WTC11 (cell line): Measurements from ENCODE around the gene EVI5L. TPM values are rescaled to one million over a fixed set of nuclear protein-coding genes. Genes with fewer than 3 reads are reported as not detected.

Experiments
- ATAC-seq: fragments of 200-7000 bp; cut with Tn5 transposase; 2 replicates; pipeline ENCODE4 v1.10.0; 2021; ENCODE audit warnings: mild to moderate bottlenecking, moderate library complexity
- CTCF ChIA-PET: fragments of 300-600 bp; sonication (Branson Sonifier 250); formaldehyde crosslinking; loops from one replicate; lab custom pipeline; 2021; ENCODE audit warnings: antibody characterized with exemption; lab: Charles Lee
- POLR2A ChIA-PET: fragments of 350-600 bp; sonication (Branson Sonifier 250); formaldehyde crosslinking; loops from one replicate; lab custom pipeline; 2021; ENCODE audit warnings: antibody characterized with exemption; lab: Charles Lee
- DNase-seq: peaks from one replicate; pipeline ENCODE4 v3.0.0; 2021; ENCODE audit warnings: low spot score
- H3K27ac Mint-ChIP-seq: 2 replicates; pipeline ENCODE4 v1.8.0; 2021; ENCODE audit warnings: mixed read lengths
- H3K27me3 Mint-ChIP-seq: 2 replicates; pipeline ENCODE4 v1.8.0; 2021; ENCODE audit warnings: low read depth, mild to moderate bottlenecking, moderate library complexity, mixed read lengths
- H3K36me3 Mint-ChIP-seq: 2 replicates; pipeline ENCODE4 v1.8.0; 2021; ENCODE audit warnings: mixed read lengths
- H3K4me1 Mint-ChIP-seq: 2 replicates; pipeline ENCODE4 v1.8.0; 2022; ENCODE audit warnings: mixed read lengths
- H3K4me3 Mint-ChIP-seq: 2 replicates; pipeline ENCODE4 v1.8.0; 2021; ENCODE audit warnings: mild to moderate bottlenecking, moderate library complexity, mixed read lengths
- H3K9me3 Mint-ChIP-seq: 2 replicates; pipeline ENCODE4 v1.8.0; 2021; ENCODE audit warnings: mixed read lengths
- CREB1 ChIP-seq: sonication (generic); formaldehyde crosslinking; IDR thresholded peaks from 2 replicates; pipeline ENCODE4 v1.8.0; 2023; ENCODE audit warnings: mild to moderate bottlenecking, missing genetic modification reagents
- FOXK1 ChIP-seq: sonication (generic); formaldehyde crosslinking; IDR thresholded peaks from 2 replicates; pipeline ENCODE4 v1.8.0; 2022; ENCODE audit warnings: mild to moderate bottlenecking, moderate library complexity, missing genetic modification reagents
- GRHL2 ChIP-seq: fragments of 250-450 bp; sonication (Bioruptor Pico); IDR thresholded peaks from 2 replicates; pipeline ENCODE4 v1.8.0; 2022; ENCODE audit warnings: mild to moderate bottlenecking, moderate library complexity; ENCODE audit not compliant: insufficient replicate concordance, severe bottlenecking
- IRF2 ChIP-seq: sonication (generic); formaldehyde crosslinking; IDR thresholded peaks from 2 replicates; pipeline ENCODE4 v1.8.0; 2022; ENCODE audit warnings: low read depth, missing genetic modification reagents, borderline replicate concordance
- NFE2L1 ChIP-seq: sonication (generic); formaldehyde crosslinking; IDR thresholded peaks from 2 replicates; pipeline ENCODE4 v1.8.1; 2023; ENCODE audit warnings: missing genetic modification reagents
- NR2C2 ChIP-seq: sonication (generic); formaldehyde crosslinking; IDR thresholded peaks from 2 replicates; pipeline ENCODE4 v1.8.0; 2022; ENCODE audit warnings: mild to moderate bottlenecking, missing genetic modification reagents
- NR3C1 ChIP-seq: sonication (generic); formaldehyde crosslinking; conservative IDR thresholded peaks from 2 replicates; pipeline ENCODE4 v1.8.1; 2023; ENCODE audit warnings: low read depth, mild to moderate bottlenecking, missing genetic modification reagents
- OVOL2 ChIP-seq: fragments of 250-450 bp; sonication (Bioruptor Pico); IDR thresholded peaks from 2 replicates; pipeline ENCODE4 v1.9.0; 2021; ENCODE audit warnings: mild to moderate bottlenecking, borderline replicate concordance
- RELA ChIP-seq: sonication (generic); formaldehyde crosslinking; IDR thresholded peaks from 2 replicates; pipeline ENCODE4 v1.8.1; 2022; ENCODE audit warnings: missing genetic modification reagents, mild to moderate bottlenecking, borderline replicate concordance
- TEAD4 ChIP-seq: sonication (generic); formaldehyde crosslinking; IDR thresholded peaks from 2 replicates; pipeline ENCODE4 v1.8.0; 2022; ENCODE audit warnings: mild to moderate bottlenecking, missing genetic modification reagents
- ZBTB21 ChIP-seq: sonication (generic); formaldehyde crosslinking; IDR thresholded peaks from 2 replicates; pipeline ENCODE4 v1.8.1; 2023; ENCODE audit warnings: mild to moderate bottlenecking, missing genetic modification reagents, borderline replicate concordance
- ZNF219 ChIP-seq: sonication (generic); formaldehyde crosslinking; IDR thresholded peaks from 2 replicates; pipeline ENCODE4 v1.8.0; 2023; ENCODE audit warnings: missing genetic modification reagents, mild to moderate bottlenecking, borderline replicate concordance
- ZNF232 ChIP-seq: sonication (generic); formaldehyde crosslinking; IDR thresholded peaks from 2 replicates; pipeline ENCODE4 v1.8.0; 2022; ENCODE audit warnings: mild to moderate bottlenecking, missing genetic modification reagents
- ZNF423 ChIP-seq: fragments of 250-450 bp; sonication (Bioruptor Pico); IDR thresholded peaks from 2 replicates; pipeline ENCODE4 v2.1.2; 2022; ENCODE audit warnings: mild to moderate bottlenecking, moderate library complexity
- total RNA-seq: library from RNA; stranded (reverse); gene quantifications from 3 replicates; pipeline ENCODE4 v1.2.3, GENCODE V29; 2021
- TF ChIP-seq, protein P1 (sequence below): sonication (generic); formaldehyde crosslinking; IDR thresholded peaks from 2 replicates; pipeline ENCODE4 v1.8.1; 2022; ENCODE audit warnings: missing genetic modification reagents, borderline replicate concordance
- TF ChIP-seq, protein P2 (sequence below): fragments of 250-450 bp; sonication (Bioruptor Pico); IDR thresholded peaks from 2 replicates; pipeline ENCODE4 v2.1.2; 2022; ENCODE audit warnings: mild to moderate bottlenecking, moderate library complexity
- TF ChIP-seq, protein P3 (sequence below): sonication (generic); formaldehyde crosslinking; IDR thresholded peaks from 2 replicates; pipeline ENCODE4 v1.8.0; 2023; ENCODE audit warnings: missing genetic modification reagents, mild to moderate bottlenecking, borderline replicate concordance
- TF ChIP-seq, protein P4 (sequence below): fragments of 250-450 bp; sonication (Bioruptor Pico); IDR thresholded peaks from 2 replicates; pipeline ENCODE4 v1.8.0; 2021; ENCODE audit warnings: mild to moderate bottlenecking
- TF ChIP-seq, protein P5 (sequence below): sonication (generic); formaldehyde crosslinking; IDR thresholded peaks from 2 replicates; pipeline ENCODE4 v1.8.1; 2023; ENCODE audit warnings: mild to moderate bottlenecking, missing genetic modification reagents, moderate library complexity
- TF ChIP-seq, protein P6 (sequence below): sonication (generic); formaldehyde crosslinking; IDR thresholded peaks from 2 replicates; pipeline ENCODE4 v1.8.0; 2022; ENCODE audit warnings: missing genetic modification reagents

EVI5L gene
- total RNA-seq, 1 experiment from 2014 or later, result 10.5 TPM

DNA sequence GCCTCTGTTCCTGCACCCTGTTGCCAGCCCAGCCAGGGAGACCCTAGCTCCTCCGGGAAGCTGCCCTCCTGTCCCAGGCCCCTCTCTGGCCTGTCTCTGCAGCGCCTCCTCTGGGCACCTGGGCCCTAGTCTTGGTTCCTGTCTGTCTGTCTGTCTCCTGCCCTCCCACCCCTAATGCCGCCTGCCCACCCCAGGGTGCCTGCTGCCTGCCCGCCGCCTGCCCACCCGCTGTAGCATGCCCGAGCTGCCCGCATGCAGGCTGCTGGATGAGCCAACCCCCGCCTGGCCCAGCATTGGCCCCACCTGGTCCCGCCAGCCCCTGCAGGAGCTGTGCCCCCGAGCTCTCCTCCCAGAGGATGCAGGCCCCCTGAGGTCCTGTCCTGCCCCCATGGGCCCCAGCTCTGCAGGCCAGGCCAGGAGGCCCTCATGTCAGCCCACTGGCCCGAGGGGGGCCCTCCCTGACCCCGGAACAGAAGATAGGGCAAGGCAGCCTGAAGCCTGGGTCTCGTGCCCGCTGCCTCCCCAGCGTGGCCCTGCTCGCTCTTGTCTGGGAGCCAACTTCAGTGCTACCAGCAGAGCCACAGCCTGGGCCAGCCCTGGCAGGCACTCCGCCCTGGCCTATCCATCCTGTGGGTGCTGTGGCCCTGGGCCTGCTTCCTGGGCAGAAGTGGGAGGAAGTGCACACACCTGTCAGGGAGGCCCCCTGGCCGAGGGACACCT, 78.9 kb downstream of the EVI5L start:
- ATAC-seq (peak; percentile 47), DNase-seq (no peak)
- H3K9me3 Mint-ChIP-seq, result no peaks in the 10 kb centered on the region
- peaks cover 12% of the 10 kb centered on the region for H3K4me1 Mint-ChIP-seq
- no peaks in the 10 kb centered on the region; the same call in 1 of the 2 replicates for H3K27me3 Mint-ChIP-seq
- TF ChIP-seq FOXK1 (CRISPR knock-in tag) (no peak), NFE2L1 (no peak), RELA (CRISPR knock-in tag) (no peak), TEAD4 (no peak), NR3C1 (CRISPR knock-in tag) (no peak), CREB1 (CRISPR knock-in tag) (no peak), ZNF423 (CRISPR knock-in tag) (no peak), NR2C2 (CRISPR knock-in tag) (no peak), ZNF219 (no peak), ZBTB21 (CRISPR knock-in tag) (no peak), IRF2 (no peak), OVOL2 (CRISPR knock-in tag) (no peak), GRHL2 (CRISPR knock-in tag) (no peak), ZNF232 (CRISPR knock-in tag) (no peak)
- TF ChIP-seq, protein P1, sequence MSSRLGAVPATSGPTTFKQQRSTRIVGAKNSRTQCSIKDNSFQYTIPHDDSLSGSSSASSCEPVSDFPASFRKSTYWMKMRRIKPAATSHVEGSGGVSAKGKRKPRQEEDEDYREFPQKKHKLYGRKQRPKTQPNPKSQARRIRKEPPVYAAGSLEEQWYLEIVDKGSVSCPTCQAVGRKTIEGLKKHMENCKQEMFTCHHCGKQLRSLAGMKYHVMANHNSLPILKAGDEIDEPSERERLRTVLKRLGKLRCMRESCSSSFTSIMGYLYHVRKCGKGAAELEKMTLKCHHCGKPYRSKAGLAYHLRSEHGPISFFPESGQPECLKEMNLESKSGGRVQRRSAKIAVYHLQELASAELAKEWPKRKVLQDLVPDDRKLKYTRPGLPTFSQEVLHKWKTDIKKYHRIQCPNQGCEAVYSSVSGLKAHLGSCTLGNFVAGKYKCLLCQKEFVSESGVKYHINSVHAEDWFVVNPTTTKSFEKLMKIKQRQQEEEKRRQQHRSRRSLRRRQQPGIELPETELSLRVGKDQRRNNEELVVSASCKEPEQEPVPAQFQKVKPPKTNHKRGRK (CRISPR knock-in tag), result no peak
- TF ChIP-seq, protein P2, sequence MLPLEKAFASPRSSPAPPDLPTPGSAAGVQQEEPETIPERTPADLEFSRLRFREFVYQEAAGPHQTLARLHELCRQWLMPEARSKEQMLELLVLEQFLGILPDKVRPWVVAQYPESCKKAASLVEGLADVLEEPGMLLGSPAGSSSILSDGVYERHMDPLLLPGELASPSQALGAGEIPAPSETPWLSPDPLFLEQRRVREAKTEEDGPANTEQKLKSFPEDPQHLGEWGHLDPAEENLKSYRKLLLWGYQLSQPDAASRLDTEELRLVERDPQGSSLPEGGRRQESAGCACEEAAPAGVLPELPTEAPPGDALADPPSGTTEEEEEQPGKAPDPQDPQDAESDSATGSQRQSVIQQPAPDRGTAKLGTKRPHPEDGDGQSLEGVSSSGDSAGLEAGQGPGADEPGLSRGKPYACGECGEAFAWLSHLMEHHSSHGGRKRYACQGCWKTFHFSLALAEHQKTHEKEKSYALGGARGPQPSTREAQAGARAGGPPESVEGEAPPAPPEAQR (CRISPR knock-in tag), result no peak
- TF ChIP-seq, protein P3, sequence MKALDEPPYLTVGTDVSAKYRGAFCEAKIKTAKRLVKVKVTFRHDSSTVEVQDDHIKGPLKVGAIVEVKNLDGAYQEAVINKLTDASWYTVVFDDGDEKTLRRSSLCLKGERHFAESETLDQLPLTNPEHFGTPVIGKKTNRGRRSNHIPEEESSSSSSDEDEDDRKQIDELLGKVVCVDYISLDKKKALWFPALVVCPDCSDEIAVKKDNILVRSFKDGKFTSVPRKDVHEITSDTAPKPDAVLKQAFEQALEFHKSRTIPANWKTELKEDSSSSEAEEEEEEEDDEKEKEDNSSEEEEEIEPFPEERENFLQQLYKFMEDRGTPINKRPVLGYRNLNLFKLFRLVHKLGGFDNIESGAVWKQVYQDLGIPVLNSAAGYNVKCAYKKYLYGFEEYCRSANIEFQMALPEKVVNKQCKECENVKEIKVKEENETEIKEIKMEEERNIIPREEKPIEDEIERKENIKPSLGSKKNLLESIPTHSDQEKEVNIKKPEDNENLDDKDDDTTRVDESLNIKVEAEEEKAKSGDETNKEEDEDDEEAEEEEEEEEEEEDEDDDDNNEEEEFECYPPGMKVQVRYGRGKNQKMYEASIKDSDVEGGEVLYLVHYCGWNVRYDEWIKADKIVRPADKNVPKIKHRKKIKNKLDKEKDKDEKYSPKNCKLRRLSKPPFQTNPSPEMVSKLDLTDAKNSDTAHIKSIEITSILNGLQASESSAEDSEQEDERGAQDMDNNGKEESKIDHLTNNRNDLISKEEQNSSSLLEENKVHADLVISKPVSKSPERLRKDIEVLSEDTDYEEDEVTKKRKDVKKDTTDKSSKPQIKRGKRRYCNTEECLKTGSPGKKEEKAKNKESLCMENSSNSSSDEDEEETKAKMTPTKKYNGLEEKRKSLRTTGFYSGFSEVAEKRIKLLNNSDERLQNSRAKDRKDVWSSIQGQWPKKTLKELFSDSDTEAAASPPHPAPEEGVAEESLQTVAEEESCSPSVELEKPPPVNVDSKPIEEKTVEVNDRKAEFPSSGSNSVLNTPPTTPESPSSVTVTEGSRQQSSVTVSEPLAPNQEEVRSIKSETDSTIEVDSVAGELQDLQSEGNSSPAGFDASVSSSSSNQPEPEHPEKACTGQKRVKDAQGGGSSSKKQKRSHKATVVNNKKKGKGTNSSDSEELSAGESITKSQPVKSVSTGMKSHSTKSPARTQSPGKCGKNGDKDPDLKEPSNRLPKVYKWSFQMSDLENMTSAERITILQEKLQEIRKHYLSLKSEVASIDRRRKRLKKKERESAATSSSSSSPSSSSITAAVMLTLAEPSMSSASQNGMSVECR (CRISPR knock-in tag), result no peak
- TF ChIP-seq, protein P4, sequence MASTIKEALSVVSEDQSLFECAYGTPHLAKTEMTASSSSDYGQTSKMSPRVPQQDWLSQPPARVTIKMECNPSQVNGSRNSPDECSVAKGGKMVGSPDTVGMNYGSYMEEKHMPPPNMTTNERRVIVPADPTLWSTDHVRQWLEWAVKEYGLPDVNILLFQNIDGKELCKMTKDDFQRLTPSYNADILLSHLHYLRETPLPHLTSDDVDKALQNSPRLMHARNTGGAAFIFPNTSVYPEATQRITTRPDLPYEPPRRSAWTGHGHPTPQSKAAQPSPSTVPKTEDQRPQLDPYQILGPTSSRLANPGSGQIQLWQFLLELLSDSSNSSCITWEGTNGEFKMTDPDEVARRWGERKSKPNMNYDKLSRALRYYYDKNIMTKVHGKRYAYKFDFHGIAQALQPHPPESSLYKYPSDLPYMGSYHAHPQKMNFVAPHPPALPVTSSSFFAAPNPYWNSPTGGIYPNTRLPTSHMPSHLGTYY (CRISPR knock-in tag), result no peak
- TF ChIP-seq, protein P5, sequence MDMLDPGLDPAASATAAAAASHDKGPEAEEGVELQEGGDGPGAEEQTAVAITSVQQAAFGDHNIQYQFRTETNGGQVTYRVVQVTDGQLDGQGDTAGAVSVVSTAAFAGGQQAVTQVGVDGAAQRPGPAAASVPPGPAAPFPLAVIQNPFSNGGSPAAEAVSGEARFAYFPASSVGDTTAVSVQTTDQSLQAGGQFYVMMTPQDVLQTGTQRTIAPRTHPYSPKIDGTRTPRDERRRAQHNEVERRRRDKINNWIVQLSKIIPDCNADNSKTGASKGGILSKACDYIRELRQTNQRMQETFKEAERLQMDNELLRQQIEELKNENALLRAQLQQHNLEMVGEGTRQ, result no peak
- TF ChIP-seq, protein P6, sequence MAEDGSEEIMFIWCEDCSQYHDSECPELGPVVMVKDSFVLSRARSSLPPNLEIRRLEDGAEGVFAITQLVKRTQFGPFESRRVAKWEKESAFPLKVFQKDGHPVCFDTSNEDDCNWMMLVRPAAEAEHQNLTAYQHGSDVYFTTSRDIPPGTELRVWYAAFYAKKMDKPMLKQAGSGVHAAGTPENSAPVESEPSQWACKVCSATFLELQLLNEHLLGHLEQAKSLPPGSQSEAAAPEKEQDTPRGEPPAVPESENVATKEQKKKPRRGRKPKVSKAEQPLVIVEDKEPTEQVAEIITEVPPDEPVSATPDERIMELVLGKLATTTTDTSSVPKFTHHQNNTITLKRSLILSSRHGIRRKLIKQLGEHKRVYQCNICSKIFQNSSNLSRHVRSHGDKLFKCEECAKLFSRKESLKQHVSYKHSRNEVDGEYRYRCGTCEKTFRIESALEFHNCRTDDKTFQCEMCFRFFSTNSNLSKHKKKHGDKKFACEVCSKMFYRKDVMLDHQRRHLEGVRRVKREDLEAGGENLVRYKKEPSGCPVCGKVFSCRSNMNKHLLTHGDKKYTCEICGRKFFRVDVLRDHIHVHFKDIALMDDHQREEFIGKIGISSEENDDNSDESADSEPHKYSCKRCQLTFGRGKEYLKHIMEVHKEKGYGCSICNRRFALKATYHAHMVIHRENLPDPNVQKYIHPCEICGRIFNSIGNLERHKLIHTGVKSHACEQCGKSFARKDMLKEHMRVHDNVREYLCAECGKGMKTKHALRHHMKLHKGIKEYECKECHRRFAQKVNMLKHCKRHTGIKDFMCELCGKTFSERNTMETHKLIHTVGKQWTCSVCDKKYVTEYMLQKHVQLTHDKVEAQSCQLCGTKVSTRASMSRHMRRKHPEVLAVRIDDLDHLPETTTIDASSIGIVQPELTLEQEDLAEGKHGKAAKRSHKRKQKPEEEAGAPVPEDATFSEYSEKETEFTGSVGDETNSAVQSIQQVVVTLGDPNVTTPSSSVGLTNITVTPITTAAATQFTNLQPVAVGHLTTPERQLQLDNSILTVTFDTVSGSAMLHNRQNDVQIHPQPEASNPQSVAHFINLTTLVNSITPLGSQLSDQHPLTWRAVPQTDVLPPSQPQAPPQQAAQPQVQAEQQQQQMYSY, result no peak
- H3K36me3 Mint-ChIP-seq, result peaks cover 11% of the 10 kb centered on the region
- CTCF ChIA-PET, result interaction anchor here (0.6 to 5.1 kb wide), 17 partner anchors 10 to 279 kb away, joined by 3 to 70 read pairs (median 5); partner anchors contain the start of genes LRRC8E, PET100, PRR36 and SNAPC2
- H3K27ac Mint-ChIP-seq, result no peak overlapping the region
- no peak overlapping the region for H3K4me3 Mint-ChIP-seq
- POLR2A ChIA-PET, result interaction anchor here (1.3 kb wide), 1 partner anchor 8 kb away, joined by 4 read pairs; no protein-coding TSS in a partner anchor
